ENCODE measurements around the gene STPG2.

- TF ChIP-seq CTCF (IDR thresholded peaks at IDR 0.05) = no peak
- TF ChIP-seq POLR2AphosphoS5 (IDR thresholded peaks at IDR 0.05) = no peak
Measured at GRCh38 chr4:98110929-98111328, 32.3 kb downstream of the STPG2 start.

Measured in prostate gland (tissue), 2 donors.